GM20000 (cell line): ENCODE measurements around the gene OSBPL6.

ENCODE experiments used
- DNase-seq: peaks from one replicate; pipeline ENCODE4 v3.0.0; 2012; ENCODE audit warnings: low spot score
- TF ChIP-seq, protein P1 (sequence below): IDR thresholded peaks from 2 replicates; pipeline ENCODE4 v1.5.1; 2012; ENCODE audit warnings: mild to moderate bottlenecking, control low read depth; ENCODE audit errors: extremely low read depth, missing control alignments

OSBPL6 gene

DNA sequence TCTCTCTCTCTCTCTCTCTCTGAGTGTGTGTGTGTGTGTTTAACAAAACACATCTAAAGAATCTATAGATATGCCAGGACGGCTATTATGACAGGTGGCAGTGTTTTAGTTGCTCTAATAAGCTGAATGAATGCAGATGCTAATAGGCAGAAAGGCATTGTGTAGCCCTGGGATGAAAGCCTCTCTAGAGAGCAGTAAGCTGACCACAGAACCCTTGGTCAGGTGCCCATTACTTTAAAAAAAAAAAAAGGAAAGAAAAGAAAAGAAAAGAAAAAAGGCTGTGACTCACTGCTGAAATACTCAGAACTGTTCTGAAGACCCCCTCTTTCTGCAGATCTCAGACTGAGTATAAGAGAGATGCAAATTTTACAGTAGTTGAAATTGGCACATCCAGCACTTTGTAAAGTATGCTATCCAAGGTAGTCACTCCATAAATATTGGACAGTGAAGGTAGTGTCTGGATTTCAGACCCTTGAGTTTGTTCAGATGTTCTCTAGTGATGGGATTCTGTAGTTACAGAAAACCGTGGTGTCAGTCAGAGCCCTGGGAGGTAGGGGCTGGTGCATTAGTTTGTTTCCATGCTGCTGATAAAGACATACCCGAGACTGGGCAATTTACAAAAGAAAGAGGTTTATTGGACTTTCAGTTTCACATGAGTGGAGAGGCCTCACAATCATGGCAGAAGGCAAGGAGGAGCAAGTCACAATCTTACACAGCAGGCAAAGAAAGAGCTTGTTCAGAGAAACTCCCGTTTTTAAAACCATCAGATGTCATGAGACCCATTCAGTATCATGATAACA is 30.9 kb downstream of the OSBPL6 start:
- TF ChIP-seq, protein P1, sequence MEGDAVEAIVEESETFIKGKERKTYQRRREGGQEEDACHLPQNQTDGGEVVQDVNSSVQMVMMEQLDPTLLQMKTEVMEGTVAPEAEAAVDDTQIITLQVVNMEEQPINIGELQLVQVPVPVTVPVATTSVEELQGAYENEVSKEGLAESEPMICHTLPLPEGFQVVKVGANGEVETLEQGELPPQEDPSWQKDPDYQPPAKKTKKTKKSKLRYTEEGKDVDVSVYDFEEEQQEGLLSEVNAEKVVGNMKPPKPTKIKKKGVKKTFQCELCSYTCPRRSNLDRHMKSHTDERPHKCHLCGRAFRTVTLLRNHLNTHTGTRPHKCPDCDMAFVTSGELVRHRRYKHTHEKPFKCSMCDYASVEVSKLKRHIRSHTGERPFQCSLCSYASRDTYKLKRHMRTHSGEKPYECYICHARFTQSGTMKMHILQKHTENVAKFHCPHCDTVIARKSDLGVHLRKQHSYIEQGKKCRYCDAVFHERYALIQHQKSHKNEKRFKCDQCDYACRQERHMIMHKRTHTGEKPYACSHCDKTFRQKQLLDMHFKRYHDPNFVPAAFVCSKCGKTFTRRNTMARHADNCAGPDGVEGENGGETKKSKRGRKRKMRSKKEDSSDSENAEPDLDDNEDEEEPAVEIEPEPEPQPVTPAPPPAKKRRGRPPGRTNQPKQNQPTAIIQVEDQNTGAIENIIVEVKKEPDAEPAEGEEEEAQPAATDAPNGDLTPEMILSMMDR = no peak
- DNase-seq = no peak

DNA sequence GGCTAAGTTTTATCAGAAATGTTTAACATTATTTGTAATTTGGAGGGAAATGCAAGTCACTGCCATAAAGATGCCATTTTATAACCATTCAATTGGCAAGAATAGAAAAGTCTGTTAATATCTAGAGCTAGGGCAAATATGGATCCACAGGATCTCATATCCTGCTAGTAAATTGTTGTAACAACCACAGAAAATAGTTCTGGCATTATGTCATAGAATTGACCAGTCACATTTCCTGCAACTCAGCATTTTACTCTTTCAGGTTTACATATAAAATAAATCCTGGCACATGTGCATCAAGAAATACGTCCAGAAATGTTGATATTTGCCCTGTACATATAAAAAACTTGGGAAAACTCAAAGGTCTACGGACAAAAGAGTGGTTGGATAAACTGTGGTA is 32.9 kb downstream of the OSBPL6 start:
- TF ChIP-seq, protein P1 = no peak
- DNase-seq = no peak

DNA sequence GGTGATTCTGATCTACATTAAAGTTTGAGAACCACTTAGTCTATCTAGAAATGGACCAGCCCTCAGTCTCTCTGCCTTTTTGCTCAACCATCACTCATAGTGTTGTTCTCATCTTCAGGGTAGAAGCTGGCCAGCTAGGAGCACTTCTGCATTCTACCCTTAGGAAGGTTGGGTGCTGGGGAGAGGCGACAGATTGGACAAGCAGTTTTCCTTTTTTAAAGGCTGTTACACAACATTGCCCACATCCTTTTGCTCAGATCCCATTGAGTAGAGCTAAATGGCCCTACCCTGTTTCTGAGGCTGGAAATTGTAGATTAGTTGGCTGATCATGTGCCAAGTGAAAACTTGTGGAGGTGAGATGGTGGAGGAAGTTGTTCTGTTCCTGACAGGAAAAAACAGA is 35.6 kb downstream of the OSBPL6 start:
- DNase-seq = no peak
- TF ChIP-seq, protein P1 = no peak

DNA sequence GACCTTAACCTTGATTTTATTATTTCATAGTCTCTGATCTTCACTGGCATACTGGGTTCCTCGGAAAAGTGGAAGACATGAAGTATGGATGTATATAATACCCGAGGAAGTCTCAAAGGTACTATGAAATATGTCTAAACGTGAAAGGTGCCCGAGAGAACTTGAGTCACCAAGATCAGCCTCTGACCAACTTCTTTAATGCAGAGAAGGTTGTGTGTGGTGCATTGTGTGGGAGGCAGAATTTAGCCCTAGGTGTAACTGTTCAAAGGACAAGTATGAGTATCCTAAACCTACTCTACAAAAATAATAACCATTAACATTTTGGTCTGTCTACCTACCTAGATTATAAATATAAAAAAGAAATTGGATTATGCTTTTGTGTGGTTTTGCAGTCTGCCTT is 36.1 kb downstream of the OSBPL6 start:
- DNase-seq = no peak
- TF ChIP-seq, protein P1 = no peak

DNA sequence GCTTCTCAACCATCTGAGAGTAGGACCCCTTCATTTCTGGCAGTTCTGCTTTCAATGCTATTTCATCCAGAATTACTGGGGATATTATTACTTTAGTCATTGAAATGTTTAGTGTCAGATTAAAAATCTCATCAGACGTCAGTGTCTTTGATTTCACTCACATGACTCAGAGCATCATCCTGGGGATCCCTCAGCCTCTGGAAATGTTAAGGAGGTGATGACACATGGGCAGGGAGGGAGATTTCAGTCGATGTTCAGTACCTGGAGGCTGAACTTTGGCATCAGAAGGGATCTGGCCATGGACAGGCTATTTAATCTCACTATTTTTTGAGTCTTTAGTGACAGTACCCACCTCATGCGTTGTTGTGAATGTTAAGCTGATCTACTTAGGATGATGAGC is 39.1 kb downstream of the OSBPL6 start:
- DNase-seq = no peak
- TF ChIP-seq, protein P1 = no peak

DNA sequence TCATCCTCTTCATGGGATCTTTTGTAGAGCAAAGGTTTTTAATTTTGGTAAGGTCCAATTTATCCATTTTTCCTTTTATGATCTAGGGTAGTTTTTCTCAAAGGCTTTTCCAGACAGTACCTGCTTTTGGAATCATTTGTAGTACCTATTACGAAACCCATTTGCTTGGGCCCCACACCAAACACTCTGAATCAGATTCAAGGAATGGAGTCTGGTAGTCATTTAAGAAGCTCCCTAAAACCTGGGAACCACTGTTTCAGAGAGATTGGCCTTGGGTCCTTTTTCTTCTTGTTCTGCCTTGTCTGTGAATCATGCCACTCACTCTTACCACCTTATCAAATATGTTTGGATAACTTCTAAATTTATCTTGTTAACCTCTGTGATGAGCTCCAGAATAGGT is 40.3 kb downstream of the OSBPL6 start:
- no peak for DNase-seq
- TF ChIP-seq, protein P1 = no peak

DNA sequence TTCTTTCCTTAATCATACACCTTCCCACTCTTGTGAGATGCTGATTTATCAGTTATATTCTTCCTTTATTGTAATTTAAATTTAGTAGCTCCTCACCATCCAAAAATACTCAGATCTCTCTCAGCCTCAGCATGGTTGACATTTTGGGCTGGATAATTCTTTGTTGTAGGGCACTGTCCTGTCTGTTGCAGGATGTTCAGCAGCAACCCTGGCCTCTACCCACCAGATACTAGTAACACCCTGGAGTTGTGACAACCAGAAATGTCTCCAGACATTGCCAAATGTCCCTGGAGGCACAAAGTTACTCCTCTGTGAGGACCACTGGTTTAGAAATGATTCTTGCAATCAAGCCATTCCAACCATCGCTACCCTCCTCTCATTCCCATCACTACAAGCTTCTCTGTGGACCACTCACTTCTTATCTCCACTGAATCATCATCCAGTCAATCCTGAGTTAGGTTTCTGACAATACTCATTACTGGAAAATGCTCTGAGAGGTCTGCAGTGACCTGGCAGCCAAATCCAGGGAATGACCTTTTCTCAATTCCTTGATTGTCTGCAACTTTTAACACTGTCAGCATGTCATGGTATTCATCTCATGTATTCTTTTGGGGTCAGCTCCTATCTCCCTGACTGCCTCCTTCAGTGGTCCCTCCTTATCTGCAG is 43.3 kb downstream of the OSBPL6 start:
- TF ChIP-seq, protein P1 = no peak
- no peak for DNase-seq
